ENCODE measurements around the gene STK39.

DNA sequence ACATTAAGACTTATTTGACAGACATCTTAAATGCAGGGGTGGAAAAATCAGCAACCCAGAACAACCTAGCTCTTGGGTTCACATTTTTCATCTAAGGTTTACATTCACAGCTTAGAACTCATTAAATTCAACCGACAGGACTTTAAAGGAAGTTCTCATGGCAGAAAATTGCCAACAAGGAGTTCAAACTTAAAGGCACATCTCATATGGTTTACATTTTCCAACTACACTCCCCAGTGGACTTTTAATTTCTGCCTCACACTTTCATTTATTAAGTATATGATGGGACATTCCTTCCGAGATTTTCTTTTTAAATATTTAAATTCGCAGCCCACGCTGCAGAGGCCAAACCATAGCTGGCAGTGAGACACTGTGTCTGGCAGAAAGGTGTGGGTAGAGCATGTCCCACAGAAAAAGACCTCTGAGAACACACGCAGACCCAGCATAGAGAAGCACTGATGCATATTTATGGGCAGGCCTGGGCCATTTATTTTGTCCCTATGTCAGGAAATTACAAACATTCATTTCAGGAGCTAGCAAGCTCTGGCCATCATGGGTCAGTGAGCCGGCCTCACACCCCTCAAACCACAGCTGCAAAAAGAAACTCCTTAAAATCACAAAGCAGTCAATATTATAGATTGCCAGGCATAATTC is 46.3 kb downstream of the STK39 start:
- TF ChIP-seq CTCF (conservative IDR thresholded peaks at IDR 0.05; ENCODE audit: low read depth, low read length) (no peak), MXI1 (IDR thresholded peaks at IDR 0.05; ENCODE audit: borderline replicate concordance, low read depth, low read length) (no peak), RFX5 (IDR thresholded peaks at IDR 0.05; ENCODE audit: low read depth, low read length) (no peak), SMC3 (IDR thresholded peaks at IDR 0.05; ENCODE audit: low read depth, low read length) (no peak)
